ENCODE results near the gene KDM2B. TPM values are rescaled to one million over a fixed set of nuclear protein-coding genes. Genes with fewer than 3 reads are reported as not detected.

Gene KDM2B
- total and polyA plus RNA-seq, 2 donors (not counting 3 experiments of a cell fraction or from before 2014, with no cell fraction given) = 26.8 to 37.3 TPM

GRCh38 chr12:121489874-121490273 lies 90.9 kb downstream of the KDM2B start:
- BruUV-seq (replicated peaks) = no TSS peak
- CTCF ChIA-PET = interaction anchor here (1.0 to 3.4 kb wide), 6 partner anchors 9 to 179 kb away, joined by 3 to 16 read pairs (median 5); no protein-coding TSS in a partner anchor

More at GRCh38 chr12:121489874-121490273, 90.9 kb downstream of the KDM2B start:
- Histone ChIP-seq H3K4me3 (replicated peaks in 1 of 3; ENCODE audit: insufficient read depth in 1 of 3, low read depth in 1 of 3, low read length in 3 of 3) (no peak overlapping the region), H4K20me1 (replicated peaks; ENCODE audit: control insufficient read depth, extremely low read depth, insufficient read depth, low read length) (no peaks in the 10 kb centered on the region), H3K4me1 (ENCODE audit: control insufficient read depth, extremely low read depth, insufficient read depth, low read length) (no peaks in the 10 kb centered on the region), H3K79me2 (ENCODE audit: control insufficient read depth, insufficient read depth, low read length) (no peaks in the 10 kb centered on the region), H3K27me3 (ENCODE audit: control insufficient read depth in 2 of 2, insufficient read depth in 2 of 2, low read length in 2 of 2) (no peaks in the 10 kb centered on the region), H3K9me1 (replicated peaks; ENCODE audit: control insufficient read depth, extremely low read depth, insufficient read depth, low read length) (no peaks in the 10 kb centered on the region), H3K4me2 (ENCODE audit: insufficient read depth, low read length) (no peak overlapping the region), H2AFZ (ENCODE audit: low read depth, low read length) (no peak overlapping the region), H3K27ac (ENCODE audit: insufficient read depth, low read depth, low read length) (no peak overlapping the region), H3K36me3 (ENCODE audit: control insufficient read depth in 2 of 2, extremely low read depth in 1 of 2, insufficient read depth in 2 of 2, low read length in 2 of 2) (peaks cover 0 to 2% of the 10 kb centered on the region in 2 experiments), H3K9ac (replicated peaks; ENCODE audit: extremely low read depth, insufficient read depth, low read length) (no peak overlapping the region), H3K9me3 (replicated peaks; ENCODE audit: control insufficient read depth, insufficient read depth, low read length) (no peaks in the 10 kb centered on the region)
- TF ChIP-seq GATA2 (IDR thresholded peaks at IDR 0.05; ENCODE audit: insufficient read depth, insufficient read length, low read depth, low read length) (no peak), POLR2A (IDR thresholded peaks at IDR 0.05; ENCODE audit: low read depth, low read length) (no peak), JUN (IDR thresholded peaks at IDR 0.05; ENCODE audit: borderline replicate concordance, insufficient read depth, insufficient read length, low read depth) (no peak), EZH2 (IDR thresholded peaks at IDR 0.05; ENCODE audit: borderline replicate concordance, low read depth, low read length, severe bottlenecking) (no peak), MYC (IDR thresholded peaks at IDR 0.05; ENCODE audit: low read depth, low read length) (no peak), POLR2AphosphoS5 (IDR thresholded peaks at IDR 0.05; ENCODE audit: insufficient read depth, low read depth, low read length) (no peak), FOS (IDR thresholded peaks at IDR 0.05; ENCODE audit: borderline replicate concordance, insufficient read depth, low read length) (no peak)
- TF ChIP-seq, protein P1, sequence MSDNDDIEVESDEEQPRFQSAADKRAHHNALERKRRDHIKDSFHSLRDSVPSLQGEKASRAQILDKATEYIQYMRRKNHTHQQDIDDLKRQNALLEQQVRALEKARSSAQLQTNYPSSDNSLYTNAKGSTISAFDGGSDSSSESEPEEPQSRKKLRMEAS (IDR thresholded peaks at IDR 0.05; ENCODE audit: insufficient read depth, insufficient read length) = no peak
- TF ChIP-seq, protein P2, sequence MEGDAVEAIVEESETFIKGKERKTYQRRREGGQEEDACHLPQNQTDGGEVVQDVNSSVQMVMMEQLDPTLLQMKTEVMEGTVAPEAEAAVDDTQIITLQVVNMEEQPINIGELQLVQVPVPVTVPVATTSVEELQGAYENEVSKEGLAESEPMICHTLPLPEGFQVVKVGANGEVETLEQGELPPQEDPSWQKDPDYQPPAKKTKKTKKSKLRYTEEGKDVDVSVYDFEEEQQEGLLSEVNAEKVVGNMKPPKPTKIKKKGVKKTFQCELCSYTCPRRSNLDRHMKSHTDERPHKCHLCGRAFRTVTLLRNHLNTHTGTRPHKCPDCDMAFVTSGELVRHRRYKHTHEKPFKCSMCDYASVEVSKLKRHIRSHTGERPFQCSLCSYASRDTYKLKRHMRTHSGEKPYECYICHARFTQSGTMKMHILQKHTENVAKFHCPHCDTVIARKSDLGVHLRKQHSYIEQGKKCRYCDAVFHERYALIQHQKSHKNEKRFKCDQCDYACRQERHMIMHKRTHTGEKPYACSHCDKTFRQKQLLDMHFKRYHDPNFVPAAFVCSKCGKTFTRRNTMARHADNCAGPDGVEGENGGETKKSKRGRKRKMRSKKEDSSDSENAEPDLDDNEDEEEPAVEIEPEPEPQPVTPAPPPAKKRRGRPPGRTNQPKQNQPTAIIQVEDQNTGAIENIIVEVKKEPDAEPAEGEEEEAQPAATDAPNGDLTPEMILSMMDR (IDR thresholded peaks at IDR 0.05; ENCODE audit: extremely low read depth in 1 of 2, insufficient read depth in 1 of 2, low read depth in 1 of 2, low read length in 2 of 2) = no peak
- dilution Hi-C loops (cut with MboI; ENCODE audit: extremely low pct_ligation_motif_present, low sequenced_read_pairs) (no loop called here), intact Hi-C loops (cut with micrococcal nuclease) (loop anchor here (10.0 kb wide), 1 partner anchor 285 kb away; no protein-coding TSS in a partner anchor)
- POLR2A ChIA-PET = no interaction called here
- DNase-seq (ENCODE audit: low read depth, low spot score) (no peak), FAIRE-seq (no peak)
